Stimulated activated CD4-positive, alpha-beta T cell treated with anti-CD3 and anti-CD28 coated beads, Interleukin-15, amount 100 ng/mL, for 48 hours (primary cell): ENCODE results near the gene SCYGR1.
"Not testable (repeated sequence)": the region's sequence is repeated elsewhere in the genome, so short reads cannot be mapped to it uniquely, and the experiment has no call there.

Experiments
- DNase-seq, 2 donors: peaks; one replicate each; pipeline ENCODE4 v3.0.0-alpha.2; 2020; ENCODE audit warnings: low read depth in 2 of 2

The SCYGR1 gene

DNA sequence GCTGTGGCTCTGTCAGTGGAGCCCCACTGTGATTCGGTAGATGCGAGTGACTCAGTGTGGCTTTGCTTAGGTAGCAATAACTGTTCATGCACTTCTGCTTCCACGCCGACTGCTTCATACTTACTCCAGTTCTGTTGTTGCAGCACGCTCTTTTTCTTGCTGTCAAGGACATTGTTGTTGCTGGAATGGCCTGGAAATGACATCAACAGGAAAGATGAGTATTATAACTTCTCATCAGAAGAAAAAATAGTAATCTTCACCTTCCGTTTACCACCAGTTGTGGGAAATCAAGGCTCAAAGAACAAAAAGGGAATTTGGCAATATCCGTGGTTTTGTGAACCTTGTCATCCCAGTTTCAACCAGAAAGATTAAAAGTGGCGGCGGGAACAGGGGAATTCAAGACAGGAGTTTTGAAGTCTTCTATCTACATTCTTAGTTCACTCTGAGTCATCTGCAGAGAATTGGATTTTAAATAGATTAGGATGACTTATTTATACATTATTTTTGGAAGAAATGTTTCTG is 16.9 kb downstream of the SCYGR1 start:
- no peak for DNase-seq

- DNase-seq, result no peak
Measured at GRCh38 chr2:227370092-227370491, 17.7 kb downstream of the SCYGR1 start.

GRCh38 chr2:227368574-227368973 is 19.2 kb downstream of the SCYGR1 start:
- DNase-seq, result no peak

DNA sequence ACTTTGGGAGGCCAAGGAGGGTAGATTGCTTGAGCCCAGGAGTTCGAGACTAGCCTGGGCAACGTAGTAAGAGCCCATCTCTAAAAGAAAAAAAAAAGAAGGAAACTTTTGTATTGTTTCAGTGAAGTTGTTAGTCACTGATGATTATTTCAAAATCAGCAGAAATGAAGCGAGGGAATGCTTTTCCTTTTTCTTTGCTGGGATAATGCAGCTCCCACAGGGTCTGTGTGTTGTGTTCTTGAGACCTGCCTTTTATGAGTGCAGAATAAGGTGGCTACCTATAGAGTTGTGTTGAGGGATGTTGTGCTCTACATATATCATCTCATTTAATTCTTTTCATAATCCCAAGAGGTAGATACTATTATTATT is 20.3 kb downstream of the SCYGR1 start:
- no peak for DNase-seq

DNA sequence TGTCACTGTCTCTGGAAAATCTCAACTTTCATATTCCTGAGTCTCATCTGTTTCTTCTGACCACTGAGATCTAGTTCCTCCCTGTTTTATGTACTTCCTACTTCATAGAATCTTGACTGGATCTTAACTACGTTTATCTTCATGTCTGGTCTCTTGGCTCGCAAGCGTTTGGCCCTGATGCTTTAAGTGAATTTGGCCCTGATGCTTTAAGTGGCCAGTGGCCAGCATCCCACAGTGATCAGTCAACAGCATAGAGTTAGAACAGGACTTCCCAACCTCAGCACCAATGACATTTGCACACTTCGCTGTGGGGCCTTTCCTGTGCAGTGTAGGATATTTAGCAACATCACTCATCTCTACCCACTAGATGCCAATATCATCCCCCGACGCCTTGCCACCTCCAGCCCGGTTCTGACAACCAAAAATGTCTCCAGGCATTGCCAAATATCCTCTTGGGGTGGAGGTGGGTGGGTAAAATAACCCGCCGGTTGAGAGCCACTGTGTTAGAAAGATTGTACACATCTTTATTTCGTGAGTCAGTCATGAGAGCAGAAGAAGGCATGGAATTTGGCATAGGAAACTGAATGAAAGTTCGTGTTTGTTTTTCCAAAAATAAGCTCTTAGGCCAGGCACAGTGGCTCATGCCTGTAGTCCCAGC is 20.9 kb downstream of the SCYGR1 start:
- DNase-seq, result no peak

DNA sequence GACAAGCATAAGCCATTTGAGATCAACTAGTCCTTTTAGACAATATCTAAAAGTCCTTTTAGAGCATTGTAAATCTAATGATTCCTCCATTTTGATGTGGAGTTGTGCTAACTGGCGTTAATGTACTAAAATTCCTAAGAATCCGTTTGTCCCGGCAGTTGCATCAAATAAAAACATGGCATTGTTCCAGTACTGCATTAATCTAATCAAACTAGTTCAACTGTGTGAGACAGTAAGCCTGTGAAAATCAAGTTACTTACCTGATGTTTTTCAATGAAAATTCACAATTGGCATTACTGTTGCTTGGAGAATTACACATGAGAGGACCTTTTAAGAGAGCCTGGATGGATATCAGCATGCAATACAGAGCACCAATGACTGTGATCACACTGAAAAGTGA is 21.9 kb downstream of the SCYGR1 start:
- no peak for DNase-seq

GRCh38 chr2:227364585-227365263 is 23.0 kb downstream of the SCYGR1 start:
- DNase-seq, result not testable (repeated sequence)

- no peak for DNase-seq
Measured at GRCh38 chr2:227363756-227364155, 24.0 kb downstream of the SCYGR1 start.

DNA sequence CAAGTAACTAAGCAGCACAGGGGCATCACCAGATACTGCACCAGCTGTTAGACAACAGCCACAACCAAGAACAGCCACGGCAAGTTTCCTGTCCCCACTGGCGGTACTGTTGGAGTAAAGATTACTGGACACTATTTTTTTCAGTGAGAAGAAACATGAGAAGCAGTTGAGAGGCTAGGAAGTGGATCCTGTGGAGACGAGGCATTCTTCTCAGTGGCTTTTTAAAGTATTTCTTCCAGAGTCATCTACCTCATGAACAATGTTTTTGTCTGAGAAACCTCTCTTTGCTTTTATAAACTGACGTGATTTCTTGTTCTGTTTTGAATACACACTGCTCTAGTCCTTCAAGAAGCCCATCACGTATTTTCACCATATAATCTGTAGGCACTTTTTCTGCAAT is 27.4 kb downstream of the SCYGR1 start:
- DNase-seq, result no peak

GRCh38 chr2:227351639-227352038 is 36.1 kb downstream of the SCYGR1 start:
- DNase-seq, result no peak

DNA sequence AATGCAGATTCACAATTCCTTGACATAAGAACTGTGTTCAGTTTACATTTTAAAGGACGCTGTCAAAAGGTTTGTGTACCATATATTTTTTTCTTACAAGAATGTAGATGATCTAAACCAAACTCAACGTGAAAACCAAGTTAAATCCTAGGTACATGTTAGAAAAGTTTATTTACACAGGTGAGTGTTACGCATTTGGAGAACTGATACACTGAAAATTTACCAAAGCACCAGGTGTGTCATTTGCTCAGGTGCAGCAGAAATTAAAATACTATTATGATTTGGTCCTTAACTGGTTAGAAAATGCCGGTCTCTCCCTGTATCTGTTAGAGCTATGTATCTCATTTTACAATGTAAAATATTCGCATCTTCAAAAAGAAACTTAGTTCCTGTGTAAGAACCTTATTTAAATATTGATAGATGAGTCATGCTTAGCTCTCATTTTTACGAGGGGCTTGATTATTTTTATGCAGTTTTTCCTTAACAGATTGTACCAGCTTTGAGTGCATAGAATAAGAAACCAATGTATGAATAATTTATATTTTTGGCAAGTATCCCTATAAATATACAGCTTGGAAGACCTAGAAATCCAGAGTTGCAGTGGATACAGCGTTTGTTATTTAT is 37.6 kb downstream of the SCYGR1 start:
- DNase-seq, result no peak

DNA sequence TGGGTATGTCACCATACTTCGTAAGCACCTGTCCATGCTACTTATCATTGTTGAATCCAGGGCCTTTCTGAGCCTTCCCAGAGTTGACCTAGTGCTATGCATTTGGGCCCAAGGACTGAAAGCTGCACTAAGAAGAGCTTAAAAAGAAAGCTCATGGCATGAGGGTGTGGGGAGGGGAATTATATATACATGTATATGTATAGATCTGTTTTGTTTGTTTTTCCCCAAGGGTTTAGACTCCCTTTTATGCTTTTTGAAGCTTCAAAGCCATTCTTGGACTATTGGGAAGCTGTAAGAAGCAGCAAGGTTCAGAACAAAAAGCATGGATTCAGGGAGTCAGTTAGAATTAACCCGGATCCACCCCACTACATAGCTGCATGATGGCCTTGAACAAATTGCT is 39.4 kb downstream of the SCYGR1 start:
- no peak for DNase-seq

DNA sequence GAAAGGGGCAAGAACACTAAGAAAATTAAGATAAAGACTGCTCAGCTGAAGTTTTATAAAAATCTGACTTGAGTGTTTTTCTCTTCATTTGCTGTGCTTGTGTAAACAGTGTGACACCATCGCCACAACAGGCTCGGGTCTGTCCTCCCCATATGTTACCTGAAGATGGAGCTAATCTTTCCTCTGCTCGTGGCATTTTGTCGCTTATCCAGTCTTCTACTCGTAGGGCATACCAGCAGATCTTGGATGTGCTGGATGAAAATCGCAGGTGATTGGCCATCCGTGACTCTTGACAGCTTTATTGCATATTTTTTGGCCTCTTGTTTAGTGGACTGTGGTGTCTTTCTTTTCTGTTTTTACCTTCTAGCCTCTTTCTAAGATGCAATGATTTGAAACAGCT is 40.6 kb downstream of the SCYGR1 start:
- no peak for DNase-seq

DNA sequence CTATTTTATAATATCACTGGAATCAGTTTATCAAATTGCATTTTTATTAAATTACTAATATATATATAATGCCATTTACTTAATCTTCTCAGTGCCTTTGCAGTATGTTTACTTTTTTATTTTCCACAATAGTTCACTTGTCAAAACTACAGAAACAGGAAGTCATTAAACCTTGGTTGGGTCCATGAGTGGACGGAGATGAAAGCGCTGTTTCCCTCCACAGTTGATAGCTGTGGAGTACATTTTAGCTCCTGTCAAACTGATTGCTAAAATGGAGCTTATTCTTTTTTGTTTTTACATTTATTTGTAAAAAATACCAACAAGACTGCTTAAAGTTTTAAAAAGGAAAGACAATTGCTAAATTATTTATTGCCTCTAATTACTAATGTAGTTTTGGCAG is 43.5 kb downstream of the SCYGR1 start:
- DNase-seq, result no peak

DNA sequence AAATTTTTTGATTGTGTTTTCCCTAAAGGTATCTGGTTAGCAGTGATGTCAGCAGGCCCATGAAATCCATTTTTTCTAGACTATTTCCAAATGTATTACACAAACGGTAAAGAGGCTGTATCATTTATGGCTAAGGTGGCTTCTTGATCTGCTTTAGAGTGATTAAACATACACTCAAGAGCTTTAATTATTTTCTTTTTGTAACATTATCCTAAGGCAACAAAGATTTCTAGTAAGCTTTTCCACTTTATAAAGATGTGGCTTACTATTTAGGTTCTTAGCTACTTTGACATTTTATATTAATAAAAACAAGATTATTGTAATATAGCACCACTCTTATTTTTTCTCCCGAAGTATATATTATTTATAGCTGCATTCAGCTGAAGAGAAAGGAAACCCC is 46.2 kb downstream of the SCYGR1 start:
- DNase-seq, result no peak

- DNase-seq, result no peak
Measured at GRCh38 chr2:227340106-227340505, 47.6 kb downstream of the SCYGR1 start.

DNA sequence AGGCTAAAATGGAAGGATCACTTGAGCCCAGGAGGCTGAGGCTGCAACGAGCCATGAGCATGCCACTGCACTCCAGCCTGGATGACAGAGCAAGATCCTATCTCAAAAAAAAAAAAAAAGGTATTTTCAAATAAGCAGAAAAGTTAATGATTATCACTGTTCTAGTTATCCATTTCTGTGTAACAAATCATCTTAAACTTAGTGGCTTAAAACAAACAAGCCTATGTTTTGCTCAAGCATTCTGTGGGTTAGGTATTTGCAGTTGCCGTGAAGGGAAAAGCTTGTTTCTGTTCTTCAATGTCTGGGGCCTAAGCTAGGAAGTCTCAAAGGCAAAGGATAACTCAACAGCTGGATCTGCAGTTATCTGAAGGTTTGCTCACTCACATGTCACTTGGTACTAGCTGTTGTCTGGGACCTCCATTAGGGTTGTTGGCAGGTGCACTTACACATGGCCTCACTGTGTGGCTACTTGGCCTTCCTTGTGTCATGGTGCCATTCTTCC is 48.6 kb downstream of the SCYGR1 start:
- no peak for DNase-seq
